Measurements from ENCODE around the gene PVALEF. TPM values are rescaled to one million over a fixed set of nuclear protein-coding genes. Genes with fewer than 3 reads are reported as not detected.

Gene PVALEF
- total RNA-seq, 1 donor from 2014 or later, result not detected

- H3K27me3 Mint-ChIP-seq (ENCODE audit: unreplicated experiment), result no peaks in the 10 kb centered on the region
- H3K9me3 Mint-ChIP-seq (ENCODE audit: unreplicated experiment), result no peaks in the 10 kb centered on the region
- H3K4me1 Mint-ChIP-seq (ENCODE audit: unreplicated experiment), result no peaks in the 10 kb centered on the region
- H3K27ac Mint-ChIP-seq (ENCODE audit: unreplicated experiment), result no peak overlapping the region
- H3K36me3 Mint-ChIP-seq (ENCODE audit: unreplicated experiment), result no peaks in the 10 kb centered on the region
- TF ChIP-seq, protein P1, sequence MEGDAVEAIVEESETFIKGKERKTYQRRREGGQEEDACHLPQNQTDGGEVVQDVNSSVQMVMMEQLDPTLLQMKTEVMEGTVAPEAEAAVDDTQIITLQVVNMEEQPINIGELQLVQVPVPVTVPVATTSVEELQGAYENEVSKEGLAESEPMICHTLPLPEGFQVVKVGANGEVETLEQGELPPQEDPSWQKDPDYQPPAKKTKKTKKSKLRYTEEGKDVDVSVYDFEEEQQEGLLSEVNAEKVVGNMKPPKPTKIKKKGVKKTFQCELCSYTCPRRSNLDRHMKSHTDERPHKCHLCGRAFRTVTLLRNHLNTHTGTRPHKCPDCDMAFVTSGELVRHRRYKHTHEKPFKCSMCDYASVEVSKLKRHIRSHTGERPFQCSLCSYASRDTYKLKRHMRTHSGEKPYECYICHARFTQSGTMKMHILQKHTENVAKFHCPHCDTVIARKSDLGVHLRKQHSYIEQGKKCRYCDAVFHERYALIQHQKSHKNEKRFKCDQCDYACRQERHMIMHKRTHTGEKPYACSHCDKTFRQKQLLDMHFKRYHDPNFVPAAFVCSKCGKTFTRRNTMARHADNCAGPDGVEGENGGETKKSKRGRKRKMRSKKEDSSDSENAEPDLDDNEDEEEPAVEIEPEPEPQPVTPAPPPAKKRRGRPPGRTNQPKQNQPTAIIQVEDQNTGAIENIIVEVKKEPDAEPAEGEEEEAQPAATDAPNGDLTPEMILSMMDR (IDR thresholded peaks at IDR 0.05), result no peak
- no peak for DNase-seq (ENCODE audit: extremely low spot score, unreplicated experiment)
- H3K4me3 Mint-ChIP-seq (ENCODE audit: unreplicated experiment), result no peak overlapping the region
Measured at GRCh38 chr17:81160747-81161453, 4.4 kb upstream of the PVALEF start.

DNA sequence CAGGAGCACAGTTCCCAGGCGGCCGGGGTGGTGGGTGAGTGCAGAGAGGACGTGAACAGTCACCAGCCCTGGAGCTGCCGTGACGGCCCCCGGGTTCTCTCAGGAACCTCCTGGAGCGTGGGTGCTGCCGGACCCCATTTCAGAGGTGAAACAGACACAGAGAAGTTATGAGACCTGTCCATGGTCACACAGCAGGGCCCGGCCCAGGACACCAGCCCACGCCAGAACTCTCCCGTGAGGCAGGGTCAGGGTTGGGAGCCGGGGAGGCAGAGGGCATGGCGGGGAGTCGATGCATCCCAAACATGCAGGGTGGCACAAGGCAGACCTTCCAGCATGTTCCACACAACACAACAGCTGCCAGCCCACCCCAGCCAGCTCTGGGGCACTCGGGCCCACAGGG is 3.8 kb upstream of the PVALEF start:
- H3K36me3 Mint-ChIP-seq (ENCODE audit: unreplicated experiment), result no peaks in the 10 kb centered on the region
- H3K27ac Mint-ChIP-seq (ENCODE audit: unreplicated experiment), result no peak overlapping the region
- no peak for DNase-seq (ENCODE audit: extremely low spot score, unreplicated experiment)
- no peak overlapping the region for H3K4me3 Mint-ChIP-seq (ENCODE audit: unreplicated experiment)
- no peaks in the 10 kb centered on the region for H3K27me3 Mint-ChIP-seq (ENCODE audit: unreplicated experiment)
- no peaks in the 10 kb centered on the region for H3K9me3 Mint-ChIP-seq (ENCODE audit: unreplicated experiment)
- TF ChIP-seq, protein P1 (IDR thresholded peaks at IDR 0.05), result no peak
- no peaks in the 10 kb centered on the region for H3K4me1 Mint-ChIP-seq (ENCODE audit: unreplicated experiment)

DNA sequence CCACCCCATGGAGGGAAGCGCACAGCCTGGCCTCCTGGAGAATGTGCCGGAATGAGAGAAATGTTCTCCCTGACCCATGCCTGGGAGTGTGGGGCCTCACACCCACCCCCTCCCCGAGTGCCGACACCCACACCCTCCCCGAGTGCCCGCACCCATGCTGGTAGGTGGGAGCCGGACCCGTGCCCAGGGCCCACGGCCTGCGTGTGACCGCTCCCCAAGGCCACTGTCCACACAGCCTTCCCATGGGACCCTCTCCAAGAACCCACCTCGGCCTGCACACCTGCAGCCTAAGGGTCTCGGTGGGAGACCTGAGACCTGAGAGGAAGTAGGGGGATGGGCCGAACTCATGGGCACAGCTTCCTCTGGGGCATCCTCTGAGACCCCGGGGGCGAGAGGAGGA is 3.3 kb upstream of the PVALEF start:
- peaks cover under 1% of the 10 kb centered on the region for H3K27me3 Mint-ChIP-seq (ENCODE audit: unreplicated experiment)
- H3K27ac Mint-ChIP-seq (ENCODE audit: unreplicated experiment), result no peak overlapping the region
- no peaks in the 10 kb centered on the region for H3K9me3 Mint-ChIP-seq (ENCODE audit: unreplicated experiment)
- H3K36me3 Mint-ChIP-seq (ENCODE audit: unreplicated experiment), result no peaks in the 10 kb centered on the region
- TF ChIP-seq, protein P1 (IDR thresholded peaks at IDR 0.05), result no peak
- no peak for DNase-seq (ENCODE audit: extremely low spot score, unreplicated experiment)
- H3K4me1 Mint-ChIP-seq (ENCODE audit: unreplicated experiment), result no peaks in the 10 kb centered on the region
- H3K4me3 Mint-ChIP-seq (ENCODE audit: unreplicated experiment), result no peak overlapping the region

- H3K9me3 Mint-ChIP-seq (ENCODE audit: unreplicated experiment), result no peaks in the 10 kb centered on the region
- peaks cover 5% of the 10 kb centered on the region for H3K27me3 Mint-ChIP-seq (ENCODE audit: unreplicated experiment)
- TF ChIP-seq, protein P1 (IDR thresholded peaks at IDR 0.05), result no peak
- no peak for DNase-seq (ENCODE audit: extremely low spot score, unreplicated experiment)
- H3K27ac Mint-ChIP-seq (ENCODE audit: unreplicated experiment), result no peak overlapping the region
- peaks cover 2% of the 10 kb centered on the region for H3K4me1 Mint-ChIP-seq (ENCODE audit: unreplicated experiment)
- H3K36me3 Mint-ChIP-seq (ENCODE audit: unreplicated experiment), result no peaks in the 10 kb centered on the region
- H3K4me3 Mint-ChIP-seq (ENCODE audit: unreplicated experiment), result no peak overlapping the region
Measured at GRCh38 chr17:81162491-81162890, 2.8 kb upstream of the PVALEF start.

DNA sequence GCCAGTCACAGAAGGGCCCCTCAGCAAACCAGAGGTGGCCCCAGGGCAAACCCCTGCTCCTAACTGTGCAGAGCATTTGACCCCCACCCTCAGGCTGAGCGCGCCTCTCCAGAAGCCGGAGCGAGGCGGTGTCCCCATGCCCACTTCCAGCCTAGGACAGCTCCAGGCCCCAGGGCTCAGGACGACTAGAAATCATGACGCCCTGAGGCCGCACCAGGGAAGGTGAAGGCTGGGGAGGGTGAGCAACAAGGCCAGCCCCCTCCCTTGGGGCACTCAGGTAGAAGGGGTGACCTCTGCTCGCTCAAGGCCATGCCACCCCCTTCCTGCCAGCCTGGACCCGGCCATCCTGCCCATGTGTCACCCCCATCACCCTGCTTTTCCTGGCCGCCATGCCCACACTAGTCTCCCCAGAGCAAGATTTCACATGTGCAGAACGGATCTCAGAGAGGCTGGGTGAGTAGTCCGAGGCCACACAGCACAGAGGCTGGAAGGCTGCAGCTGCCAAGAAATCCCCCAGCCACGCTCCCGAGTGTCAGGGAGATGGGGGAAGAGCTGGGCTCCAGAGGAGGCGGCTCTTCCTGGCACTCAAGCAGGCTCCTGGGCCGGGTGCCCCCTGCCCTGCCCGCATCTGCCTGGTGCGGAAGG is 2.1 kb upstream of the PVALEF start:
- Mint-ChIP-seq H3K4me3 (ENCODE audit: unreplicated experiment) (no peak overlapping the region), H3K27ac (ENCODE audit: unreplicated experiment) (no peak overlapping the region), H3K4me1 (ENCODE audit: unreplicated experiment) (peaks cover 2% of the 10 kb centered on the region), H3K27me3 (ENCODE audit: unreplicated experiment) (peaks cover 5% of the 10 kb centered on the region), H3K9me3 (ENCODE audit: unreplicated experiment) (no peaks in the 10 kb centered on the region), H3K36me3 (ENCODE audit: unreplicated experiment) (no peaks in the 10 kb centered on the region)
- TF ChIP-seq, protein P1 (IDR thresholded peaks at IDR 0.05), result no peak
- no peak for DNase-seq (ENCODE audit: extremely low spot score, unreplicated experiment)

Measured in osteocyte (in vitro differentiated cells).